ENCODE results near the gene UBE2V1. TPM values are rescaled to one million over a fixed set of nuclear protein-coding genes. Genes with fewer than 3 reads are reported as not detected.

Gene UBE2V1
- total RNA-seq: 85.0 and 96.3 TPM in 2 replicates

DNA sequence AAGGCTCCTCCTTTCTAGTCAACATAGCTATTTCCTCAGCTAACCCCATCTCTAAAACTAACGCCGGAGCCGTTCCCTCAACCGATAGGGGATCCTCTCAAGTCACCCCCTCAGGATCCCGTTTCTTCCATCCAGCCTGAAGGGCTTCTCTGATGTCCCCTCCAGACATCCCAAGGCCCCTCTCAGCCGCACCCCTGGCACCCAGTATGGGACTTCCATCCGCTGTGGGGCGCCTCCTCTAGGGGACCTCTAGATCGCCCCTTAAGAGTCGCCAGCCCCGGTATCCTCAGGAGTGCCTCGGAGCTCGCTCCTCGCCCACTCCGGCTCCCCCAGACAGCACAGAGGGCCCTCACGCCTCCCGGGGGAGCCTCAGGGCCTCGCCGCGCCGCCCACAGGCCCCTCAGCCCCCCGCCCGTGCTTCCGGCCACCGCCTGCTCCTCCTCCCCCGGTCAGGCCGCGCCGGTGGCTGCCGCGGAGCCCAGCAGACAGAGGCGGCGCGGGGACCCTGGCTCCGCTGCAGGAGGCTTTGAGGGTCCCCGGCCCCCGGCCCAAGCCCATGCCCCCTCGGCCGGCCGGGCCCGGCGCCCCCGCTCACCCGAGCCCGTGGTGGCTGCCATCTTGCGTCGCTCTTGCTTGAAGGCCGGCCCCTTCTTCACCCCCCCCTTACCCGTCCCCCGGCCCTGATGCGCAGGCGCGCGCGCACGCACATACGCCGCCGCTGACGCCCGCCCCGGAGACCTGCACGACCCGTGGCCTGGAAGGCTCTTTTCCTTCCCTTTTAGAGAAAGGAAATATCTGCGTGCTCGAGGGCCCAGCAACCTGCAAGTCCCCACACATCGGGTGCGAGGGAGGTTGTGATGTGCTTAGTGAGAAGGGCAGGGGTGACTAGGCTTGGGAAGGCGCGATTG, at the start of gene UBE2V1:
TSS of gene UBE2V1 (minus strand) at position 639 of the 908 bp plus-strand sequence. CDS start at position 617, 22 bp downstream.

GRCh38 chr20:50153500-50154377, 40.8 kb upstream of the UBE2V1 start, which contains the start of gene PEDS1:
TSS of gene PEDS1 (minus strand) at chr20:50153723. CDS start at chr20:50153637, 86 bp downstream.

Other genes starting within 250 kb of the UBE2V1 start
- 1.8 and 3.7 TPM in 2 replicates for gene SPATA2, start 197.6 kb downstream of the UBE2V1 start, total RNA-seq
- gene RNF114, start 176.8 kb downstream of the UBE2V1 start, total RNA-seq: 49.3 and 76.1 TPM in 2 replicates
- gene SNAI1, start 130.2 kb downstream of the UBE2V1 start, total RNA-seq: under 0.01 TPM in 2 replicates
- 23.1 and 26.1 TPM in 2 replicates for gene PEDS1, start 40.6 kb upstream of the UBE2V1 start, total RNA-seq
- 51.8 and 77.6 TPM in 2 replicates for gene CEBPB, start 77.7 kb upstream of the UBE2V1 start, total RNA-seq

Data from subcutaneous preadipocyte (primary cell).